HG02852 (cell line): ENCODE measurements around the gene LTA.
"Not testable (repeated sequence)": the region's sequence is repeated elsewhere in the genome, so short reads cannot be mapped to it uniquely, and the experiment has no call there.

Experiments used
- ATAC-seq: cut with Tn5 transposase; IDR thresholded peaks from one replicate; pipeline ENCODE4 v1.9.1; 2021; ENCODE audit warnings: mild to moderate bottlenecking, moderate library complexity; ENCODE audit not compliant: unreplicated experiment

The LTA gene

DNA sequence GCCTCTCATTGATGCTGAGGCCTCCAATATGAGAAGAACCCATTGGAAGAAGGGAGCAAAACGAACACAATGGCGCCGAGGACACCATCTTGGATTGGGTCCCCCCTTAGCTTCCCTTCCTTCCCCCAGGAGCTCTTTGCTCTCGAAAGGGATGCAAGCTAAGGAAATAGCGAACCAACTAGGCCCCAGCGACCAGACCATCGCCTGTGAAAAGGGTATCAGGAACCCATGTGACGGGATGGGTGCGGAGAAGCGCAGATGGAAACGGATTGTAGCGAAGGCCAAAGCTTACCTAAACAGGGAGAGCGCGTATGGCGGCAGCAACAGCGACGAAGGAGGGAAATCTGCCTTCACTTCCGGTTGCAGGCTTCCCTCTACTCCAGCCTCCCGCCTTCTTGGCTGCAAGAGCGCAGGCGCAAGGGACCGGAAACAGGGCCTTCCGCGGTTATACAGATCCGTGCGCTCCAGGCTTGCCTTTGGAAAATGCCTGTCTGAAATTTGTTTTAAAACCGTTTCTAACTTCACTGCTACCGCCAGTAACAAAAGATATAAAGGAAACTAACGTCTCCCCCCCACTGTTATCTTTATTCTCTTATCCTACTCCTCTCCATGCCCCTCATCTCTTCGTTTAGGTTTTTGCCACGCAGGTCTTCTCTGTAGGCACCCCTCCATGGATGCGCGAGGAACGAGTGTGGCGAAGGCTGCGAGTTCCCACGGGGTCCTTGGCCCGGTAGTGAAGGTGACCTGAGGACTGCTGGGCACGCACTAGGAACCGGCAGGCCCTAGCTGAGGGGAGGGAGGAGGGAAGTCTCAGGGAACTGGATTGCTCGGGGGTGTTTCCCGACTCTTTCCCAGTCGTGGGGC is 30.2 kb upstream of the LTA start, which contains the start of gene DDX39B:
Gene DDX39B (minus strand): TSS at position 346 of the 864 bp plus-strand sequence. CDS start 1,471 bp downstream, outside the sequence.
- ATAC-seq, result peak; percentile 63

DNA sequence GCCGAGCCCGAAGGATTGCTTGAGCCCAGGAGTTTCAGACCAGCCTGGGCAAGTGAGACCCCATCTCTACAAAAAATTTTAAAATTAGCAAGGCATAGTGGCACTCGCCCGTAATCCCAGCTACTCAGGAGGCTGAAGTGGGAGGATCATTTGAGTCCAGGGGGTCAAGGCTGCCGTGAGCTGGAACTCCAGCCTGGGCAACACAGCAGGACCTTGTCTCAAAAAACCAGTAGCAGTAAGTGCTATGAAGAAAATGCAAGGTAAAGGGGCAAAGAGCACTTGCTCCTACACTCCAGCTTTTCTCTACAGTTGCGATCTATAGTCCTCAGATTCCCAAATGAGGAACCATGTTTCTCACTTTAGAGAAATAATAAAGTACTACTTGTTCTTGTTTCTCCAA is 28.4 kb upstream of the LTA start:
- no peak for ATAC-seq

DNA sequence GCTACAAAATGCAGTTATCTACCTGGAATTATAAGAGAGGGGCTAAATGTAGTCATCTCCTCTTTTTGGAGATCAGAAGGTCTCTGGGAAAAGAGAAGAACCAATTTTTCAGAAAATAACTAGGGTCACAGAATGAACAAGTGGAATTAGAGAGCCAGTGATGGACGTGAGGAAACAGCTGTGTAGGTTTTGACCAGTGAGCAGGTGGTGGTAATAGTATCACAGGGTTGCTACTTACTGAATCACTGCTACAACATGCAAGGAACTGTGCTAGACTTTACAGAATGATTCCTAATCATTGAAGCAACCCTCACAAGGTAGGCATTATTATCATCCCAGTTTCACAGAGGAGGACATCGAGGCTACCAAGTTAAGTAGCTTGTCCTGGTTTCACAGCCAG is 27.4 kb upstream of the LTA start:
- ATAC-seq, result no peak

DNA sequence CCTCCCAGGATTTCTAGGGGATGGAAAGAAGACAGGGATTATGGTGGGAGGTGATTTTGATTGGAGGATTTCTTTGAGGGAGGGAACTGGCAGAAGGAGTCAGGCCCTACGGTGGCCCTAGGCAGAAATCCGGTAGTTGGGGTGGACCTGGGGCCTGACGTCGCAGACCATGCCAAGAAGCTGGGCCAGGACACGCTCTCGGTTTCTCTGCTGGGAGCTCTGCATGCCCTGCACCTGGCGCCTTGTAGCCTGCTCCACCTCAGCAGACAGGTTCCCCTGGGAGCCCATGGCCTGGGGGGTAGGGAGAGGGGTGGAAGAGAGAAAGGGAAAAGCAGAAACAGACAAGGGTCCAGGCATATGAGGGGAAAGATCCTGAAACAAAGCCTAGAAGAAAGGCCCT is 26.8 kb upstream of the LTA start:
- no peak for ATAC-seq

DNA sequence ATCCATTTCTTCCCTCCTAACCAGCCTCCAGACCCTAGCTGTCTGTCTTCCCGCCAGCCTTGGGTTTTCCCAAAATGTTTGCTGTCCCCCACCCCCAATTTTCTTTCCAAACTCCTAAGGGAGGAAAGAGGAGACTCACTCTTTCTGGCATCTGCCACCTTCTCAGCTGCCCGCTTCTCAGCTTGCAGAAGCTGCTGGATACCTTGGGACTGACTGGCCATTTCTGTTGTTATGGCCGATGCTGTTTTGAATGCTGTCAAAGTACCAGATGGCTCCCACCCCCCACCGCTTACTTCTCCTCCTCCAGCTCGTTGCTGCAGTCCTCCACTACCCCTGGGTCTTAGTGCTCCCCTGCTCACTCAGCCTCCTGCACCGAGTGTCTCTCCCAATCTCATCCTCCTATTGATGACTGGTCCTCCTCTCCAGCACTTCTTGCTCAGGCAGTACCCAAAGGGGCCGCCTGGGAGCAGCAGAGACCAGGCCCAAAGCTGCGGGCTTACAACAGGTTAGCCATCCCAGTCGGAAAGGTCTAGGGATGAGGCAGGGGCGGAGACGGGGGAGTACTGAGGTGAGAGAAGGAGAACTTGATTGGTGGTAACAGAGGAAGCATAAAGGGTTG is 25.6 kb upstream of the LTA start, which contains the start of gene ATP6V1G2:
Gene ATP6V1G2 (minus strand): TSS at position 270 of the 619 bp plus-strand sequence. CDS start 49 bp downstream, at position 221.
- ATAC-seq, result no peak

DNA sequence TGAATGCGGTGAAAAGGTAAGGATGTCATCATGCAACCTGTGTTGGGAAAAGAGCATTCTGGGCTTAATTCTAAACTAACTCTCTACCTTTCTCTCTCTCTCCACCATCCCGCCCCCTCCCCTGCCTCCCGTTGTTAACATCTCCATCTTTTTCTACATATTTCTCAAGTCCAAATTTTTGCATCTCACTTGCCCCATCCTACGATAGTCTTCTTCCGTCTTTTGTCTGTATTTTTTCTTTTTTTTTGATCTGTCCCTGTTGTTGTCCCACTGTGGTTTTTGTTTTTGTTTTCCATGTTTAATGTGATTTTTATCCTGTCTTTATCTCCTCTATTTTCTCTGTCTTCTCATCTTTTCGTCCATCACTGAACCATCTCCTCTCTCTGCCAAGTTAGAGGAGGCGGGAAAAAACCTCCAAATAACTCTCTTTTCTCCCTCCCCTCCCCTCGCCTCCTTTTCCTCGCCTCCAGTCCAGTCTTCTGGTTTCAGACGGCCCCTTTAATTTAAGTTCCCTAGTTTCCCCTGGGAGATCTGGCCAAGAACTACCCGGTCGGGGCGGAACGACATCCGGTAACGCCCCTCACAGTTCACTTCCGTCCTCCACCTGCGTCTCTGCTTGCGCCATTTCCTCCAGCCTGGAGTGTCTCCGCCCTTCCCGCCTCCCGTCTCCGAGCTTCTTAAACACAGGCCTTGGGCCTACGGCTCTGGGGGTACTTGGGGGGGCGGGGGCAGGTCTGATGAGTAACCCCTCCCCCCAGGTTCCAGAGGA is 24.9 kb upstream of the LTA start, which contains the start of gene NFKBIL1:
Gene NFKBIL1 (plus strand): TSS at position 651 of the 769 bp plus-strand sequence. CDS start 87 bp downstream, at position 738.
- ATAC-seq, result peak; percentile 74

DNA sequence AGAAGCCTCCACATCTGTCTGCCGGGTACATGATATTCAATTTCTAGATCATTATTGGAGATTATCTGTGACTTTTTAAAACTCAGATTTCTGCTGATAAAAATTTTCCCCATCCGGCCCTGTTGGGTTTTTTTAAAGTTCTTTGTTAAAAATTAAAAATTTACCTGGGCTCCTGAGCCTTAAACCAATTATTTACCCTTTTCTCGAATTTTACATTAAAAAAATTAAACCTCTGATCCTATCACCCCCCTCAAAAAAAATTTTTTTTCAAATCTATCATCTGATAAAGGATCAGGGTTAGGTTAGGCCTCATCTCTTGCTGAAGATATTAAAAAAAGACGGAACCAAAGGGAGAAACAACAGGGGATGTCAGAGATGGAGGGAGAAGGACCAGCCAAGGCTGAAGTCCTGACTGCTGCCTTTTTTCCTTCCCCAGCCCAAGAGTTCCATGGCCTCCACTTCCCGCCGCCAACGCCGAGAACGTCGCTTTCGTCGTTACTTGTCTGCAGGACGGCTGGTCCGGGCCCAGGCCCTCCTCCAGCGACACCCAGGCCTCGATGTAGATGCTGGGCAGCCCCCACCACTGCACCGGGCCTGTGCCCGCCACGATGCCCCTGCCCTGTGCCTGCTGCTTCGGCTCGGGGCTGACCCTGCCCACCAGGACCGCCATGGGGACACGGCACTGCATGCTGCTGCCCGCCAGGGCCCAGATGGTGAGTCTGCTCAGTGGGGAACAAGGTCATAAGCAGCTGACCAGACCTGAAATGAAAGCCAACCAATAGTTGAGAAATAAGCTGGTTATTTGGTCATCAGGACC is 24.2 kb upstream of the LTA start:
- ATAC-seq, result no peak

DNA sequence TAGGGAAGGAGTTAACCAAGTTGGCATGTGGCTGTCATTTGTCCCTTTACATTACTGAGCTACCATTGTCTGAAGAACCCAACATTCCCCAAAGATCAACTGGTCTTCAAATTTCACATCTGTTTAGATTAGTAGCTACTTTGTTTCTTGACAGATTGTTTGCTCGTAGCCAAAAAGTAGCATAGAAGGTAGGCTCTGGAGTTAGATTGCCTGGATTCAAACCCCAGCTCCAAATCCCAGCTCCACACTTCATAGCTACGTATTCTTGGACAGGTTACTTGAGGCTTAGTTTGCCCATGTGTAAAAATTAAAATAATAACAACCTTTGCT is 23.6 kb upstream of the LTA start:
- ATAC-seq, result no peak

DNA sequence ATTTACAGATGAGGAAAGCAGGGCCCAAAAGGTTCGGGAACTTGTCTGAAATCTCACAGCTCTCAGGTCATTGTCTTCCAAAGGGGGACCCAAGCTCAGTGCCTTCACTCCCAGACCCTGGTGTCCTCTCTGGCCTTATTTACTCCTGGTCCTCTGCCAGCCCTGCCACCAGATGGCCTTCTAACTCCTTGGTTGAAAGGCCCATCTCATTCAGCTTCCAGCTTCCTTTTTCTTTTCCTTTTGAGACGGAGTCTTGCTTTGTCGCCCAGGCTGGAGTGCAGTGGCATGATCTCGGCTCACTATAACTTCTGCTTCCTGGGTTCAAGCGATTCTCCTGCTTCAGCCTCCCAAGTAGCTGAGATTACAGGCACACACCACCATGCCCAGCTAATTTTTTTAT is 20.7 kb upstream of the LTA start:
- not testable (repeated sequence) for ATAC-seq

DNA sequence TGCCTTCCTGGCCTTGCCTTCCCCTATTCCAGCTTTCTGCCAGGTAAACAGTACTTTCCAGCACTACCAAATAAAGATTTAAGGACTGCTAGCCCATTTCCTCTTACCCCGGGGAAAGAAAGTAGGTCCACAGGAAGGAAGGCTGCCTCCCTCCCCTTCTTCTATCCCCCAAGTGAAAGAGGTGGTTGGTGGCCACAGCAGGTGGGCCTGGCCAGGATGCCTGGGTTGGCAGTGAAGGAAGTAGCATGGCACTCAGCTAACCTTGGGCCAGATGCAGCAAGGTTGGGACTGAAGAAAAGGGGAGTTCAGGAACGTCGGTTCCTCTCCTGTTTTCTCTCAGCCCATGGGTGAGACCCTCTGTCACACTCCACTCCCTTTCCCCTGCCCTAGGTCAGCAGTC is 15.8 kb upstream of the LTA start:
- no peak for ATAC-seq

DNA sequence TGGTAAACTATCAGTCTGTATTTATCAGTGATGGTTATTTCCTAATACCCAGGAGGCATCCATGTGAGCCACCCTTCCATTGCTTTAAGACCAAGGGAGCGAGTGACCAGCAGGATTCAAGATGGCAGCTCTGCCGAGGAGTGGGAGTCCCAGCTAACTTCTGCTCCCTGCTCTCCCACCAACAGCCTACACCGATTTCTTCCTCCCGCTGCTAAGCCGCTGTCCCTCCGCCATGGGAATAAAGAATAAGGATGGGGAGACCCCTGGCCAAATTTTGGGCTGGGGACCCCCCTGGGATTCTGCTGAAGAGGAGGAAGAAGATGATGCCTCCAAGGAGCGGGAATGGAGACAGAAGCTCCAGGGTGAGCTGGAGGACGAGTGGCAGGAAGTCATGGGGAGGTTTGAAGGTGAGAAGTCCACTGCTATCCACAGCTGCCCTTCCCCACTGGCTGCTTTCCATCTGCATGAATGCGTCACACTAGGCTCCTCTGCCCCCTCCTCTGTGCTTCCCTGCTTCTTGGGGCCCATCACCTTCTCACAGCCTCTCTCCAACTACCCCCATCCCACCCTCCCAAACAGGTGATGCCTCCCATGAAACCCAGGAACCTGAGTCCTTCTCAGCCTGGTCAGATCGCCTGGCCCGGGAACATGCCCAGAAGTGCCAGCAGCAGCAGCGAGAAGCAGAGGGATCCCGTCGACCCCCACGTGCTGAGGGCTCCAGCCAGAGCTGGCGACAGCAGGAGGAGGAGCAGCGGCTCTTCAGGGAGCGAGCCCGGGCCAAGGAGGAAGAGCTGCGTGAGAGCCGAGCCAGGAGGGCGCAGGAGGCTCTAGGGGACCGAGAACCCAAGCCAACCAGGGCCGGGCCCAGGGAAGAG is 14.4 kb upstream of the LTA start:
- ATAC-seq, result no peak

DNA sequence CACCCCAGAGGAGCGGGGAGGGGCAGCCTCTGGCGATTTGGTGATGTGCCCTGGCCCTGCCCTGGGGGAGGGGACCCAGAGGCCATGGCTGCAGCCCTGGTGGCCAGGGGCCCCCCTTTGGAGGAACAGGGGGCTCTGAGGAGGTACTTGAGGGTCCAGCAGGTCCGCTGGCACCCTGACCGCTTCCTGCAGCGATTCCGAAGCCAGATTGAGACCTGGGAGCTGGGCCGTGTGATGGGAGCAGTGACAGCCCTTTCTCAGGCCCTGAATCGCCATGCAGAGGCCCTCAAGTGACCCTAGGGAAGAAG is 13.8 kb upstream of the LTA start:
- ATAC-seq, result no peak

DNA sequence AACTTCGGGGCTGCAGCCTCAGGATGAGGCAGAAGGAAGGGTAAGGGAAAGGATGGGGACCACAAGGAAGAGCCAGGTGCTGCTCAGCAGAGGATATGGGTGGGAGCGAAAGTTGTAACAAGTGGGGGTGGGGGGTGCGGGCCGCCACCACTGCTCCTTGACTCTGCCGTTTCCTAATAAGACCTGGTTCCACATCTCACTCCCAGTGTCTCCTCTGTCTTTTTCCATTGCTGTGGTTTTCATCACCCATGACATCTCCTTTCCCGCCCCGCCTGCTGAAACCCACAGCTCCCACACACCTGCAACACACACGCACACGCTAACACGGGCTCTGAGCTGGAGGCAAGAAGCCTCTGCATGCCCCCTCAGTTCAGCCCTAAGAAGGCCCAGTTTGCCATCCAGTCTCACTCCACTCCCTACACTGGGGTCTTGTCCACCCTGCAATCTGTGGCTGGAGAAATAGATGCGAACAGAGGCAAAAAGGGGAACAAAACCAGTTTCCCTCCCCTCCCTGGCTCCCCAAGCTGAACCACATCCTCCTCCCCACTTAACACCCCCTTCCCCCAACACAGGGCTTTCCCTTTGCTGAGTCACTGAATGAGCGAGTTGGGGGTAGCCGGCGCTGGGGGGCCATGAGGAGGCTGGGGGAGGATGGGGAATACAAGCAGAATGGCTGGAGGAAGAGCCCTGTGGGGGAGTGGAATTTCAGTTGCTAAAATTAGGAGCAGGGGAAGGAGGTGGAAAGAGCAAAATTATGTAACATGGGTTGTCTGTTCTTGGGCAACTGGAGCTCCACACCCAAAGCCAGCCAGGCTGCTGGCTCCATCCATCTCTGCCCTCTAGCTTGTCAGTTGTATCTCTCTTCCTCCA is 13.2 kb upstream of the LTA start:
- ATAC-seq, result peak; percentile 33

DNA sequence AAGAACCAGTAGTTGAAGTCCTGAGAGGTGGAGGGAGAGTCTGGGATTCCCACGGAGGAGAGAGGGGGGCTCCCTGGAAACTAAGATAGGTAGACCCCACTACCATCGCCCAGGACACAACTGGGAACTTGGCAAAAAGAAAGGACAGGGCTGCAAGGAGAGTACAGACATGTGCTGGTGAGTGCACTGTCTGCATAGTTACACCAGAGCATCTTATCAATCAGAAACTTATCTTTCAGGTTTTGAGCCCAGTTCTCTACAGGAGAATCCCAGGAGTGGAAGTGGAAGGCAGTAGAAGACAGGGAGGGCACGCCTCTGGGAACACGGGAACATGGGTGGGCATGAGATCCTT is 12.5 kb upstream of the LTA start:
- ATAC-seq, result no peak

DNA sequence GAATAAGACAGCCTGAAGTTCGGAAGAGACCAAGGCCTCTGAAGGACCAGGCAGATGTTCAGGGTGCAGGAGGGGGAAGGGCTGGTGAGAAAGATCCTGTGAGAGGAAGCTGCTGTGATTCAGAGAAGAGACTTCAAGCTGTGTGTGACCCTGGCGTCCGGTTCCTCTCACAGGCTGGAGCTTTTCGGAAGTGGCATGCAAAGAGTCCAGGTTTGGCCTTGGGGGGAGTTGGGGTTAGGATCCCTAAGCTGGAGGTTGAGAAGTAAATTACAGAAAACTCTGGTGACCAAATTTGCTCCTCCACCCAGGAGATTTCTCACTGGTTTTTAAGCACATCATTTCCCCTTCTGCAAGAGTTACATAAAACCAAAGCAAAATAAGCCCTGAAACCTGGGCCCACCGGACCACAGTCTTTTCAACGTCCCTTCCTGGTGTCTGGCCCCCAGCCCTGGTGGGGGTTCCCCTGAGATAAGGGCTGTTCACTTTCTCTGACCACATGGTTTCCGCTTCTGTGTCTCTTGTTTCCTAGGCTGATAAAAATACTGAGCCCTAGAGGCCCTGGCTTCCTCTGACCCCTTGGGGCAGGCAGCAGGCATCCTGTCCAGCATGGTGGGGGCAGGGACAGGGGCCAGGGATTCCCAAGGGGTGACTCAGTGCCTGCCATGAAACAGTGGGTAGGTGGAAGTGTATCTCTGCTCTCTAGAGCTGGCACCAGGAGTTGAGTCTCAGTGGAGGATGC is 12.0 kb upstream of the LTA start:
- peak; percentile 52 for ATAC-seq

DNA sequence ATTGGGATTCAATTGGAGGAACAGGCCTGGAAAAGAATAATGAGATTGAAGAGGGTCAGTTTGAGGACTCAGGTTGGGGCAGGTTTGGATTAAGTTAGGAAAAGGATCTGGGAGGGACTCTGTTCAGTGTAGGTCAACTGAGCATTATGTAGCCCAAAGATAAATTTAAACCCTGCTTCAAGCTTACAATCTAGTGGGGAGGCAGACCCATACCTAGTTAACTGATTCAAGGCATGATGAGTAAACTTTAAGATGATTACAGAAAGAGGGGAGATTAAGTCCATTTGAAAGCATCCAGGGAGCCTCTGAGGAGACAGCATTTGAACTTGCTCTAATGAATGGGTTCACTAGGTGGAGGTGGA is 11.4 kb upstream of the LTA start:
- ATAC-seq, result no peak

DNA sequence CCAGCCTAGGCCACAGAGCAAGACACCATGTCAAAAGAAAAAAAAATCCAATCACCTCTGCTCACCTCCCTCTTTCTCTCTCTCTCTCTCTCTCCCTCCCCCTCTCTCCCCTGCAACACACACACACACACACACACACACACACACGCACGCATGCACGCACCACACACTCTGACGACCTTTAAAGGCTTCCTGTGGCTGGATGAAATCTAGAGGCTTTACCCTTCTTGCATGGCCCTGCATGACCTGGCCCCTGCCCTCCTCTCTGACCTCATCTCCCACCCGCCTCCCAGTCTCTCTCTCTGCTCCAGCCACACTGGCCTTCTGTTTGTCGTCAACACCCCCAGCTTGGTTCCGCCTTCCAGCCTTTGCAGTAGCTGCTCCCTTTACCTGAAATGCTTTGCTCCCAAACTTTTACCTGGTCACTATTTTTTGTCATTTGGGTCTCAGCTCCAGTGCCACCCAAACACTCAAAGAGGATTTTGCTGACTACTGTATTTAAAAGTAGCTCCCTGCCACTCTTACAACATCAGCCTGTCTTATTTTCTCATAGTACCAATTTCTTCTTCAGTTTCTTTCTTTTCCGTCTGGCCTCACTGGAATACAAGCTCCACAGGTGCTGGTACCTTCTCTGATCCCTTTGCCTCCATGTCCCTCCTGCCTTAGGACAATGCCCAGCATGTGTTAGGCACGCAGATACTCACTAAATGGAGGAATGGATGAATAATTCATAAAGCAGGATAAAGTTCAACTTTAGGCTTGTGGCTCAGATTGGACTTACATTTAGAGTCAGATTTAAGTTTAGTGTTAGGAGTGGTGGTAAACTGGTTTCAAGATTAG is 4.3 kb upstream of the LTA start:
- ATAC-seq, result no peak
